ENCODE data around the gene CGB3. TPM values are rescaled to one million over a fixed set of nuclear protein-coding genes. Genes with fewer than 3 reads are reported as not detected.

The CGB3 gene
- total and polyA plus RNA-seq, 2 of the 4 experiments (the other 2 are of a cell fraction), result not detected

DNA sequence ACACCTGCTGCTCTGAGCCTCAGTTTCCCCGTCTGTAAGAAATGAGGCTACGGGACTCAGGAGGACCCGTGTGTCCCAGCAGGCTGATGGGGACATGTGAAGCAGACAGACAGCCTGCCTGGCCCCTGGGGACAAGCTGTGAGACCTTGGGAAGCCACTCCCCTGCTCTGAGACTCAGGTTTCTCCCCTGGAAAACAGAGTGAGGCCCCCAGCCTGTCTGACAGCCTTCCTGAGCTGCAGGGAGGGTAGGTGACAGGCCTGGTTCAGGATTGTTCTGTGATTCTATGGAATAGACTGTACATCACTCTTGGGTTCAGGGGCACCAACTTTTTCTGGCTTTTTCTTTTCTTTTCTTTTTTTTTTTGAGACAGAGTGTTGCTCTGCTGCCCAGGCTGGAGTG is 43.4 kb upstream of the CGB3 start:
- no peak overlapping the region for H3K56ac ChIP-seq (ENCODE audit: extremely low read depth, insufficient read depth, low read length)
- no peak overlapping the region for H3K4ac ChIP-seq (ENCODE audit: low read depth, low read length)
- no peaks in the 10 kb centered on the region for H3K36me3 ChIP-seq (ENCODE audit: control insufficient read depth, insufficient read depth, low read length)
- H2BK15ac ChIP-seq (ENCODE audit: low read depth, low read length), result no peak overlapping the region
- H4K91ac ChIP-seq (ENCODE audit: insufficient read depth, low read depth, low read length), result no peak overlapping the region
- H3K4me3 ChIP-seq (ENCODE audit: insufficient read depth, low read depth, low read length), result no peak overlapping the region
- WGBS, 2 experiments (ENCODE audit: extremely low coverage in 2 of 2, insufficient read length in 1 of 2), result 50% methylated on average over 1 of the region's 3 CpGs; no CpG with 5 or more reads in 1 of the 2 experiments
- H2BK5ac ChIP-seq (ENCODE audit: low read depth, low read length, poor library complexity, severe bottlenecking), result no peak overlapping the region
- no peaks in the 10 kb centered on the region for H3K9me1 ChIP-seq (ENCODE audit: insufficient read depth, low read length)
- TF ChIP-seq RCOR1 (IDR thresholded peaks at IDR 0.05; ENCODE audit: insufficient replicate concordance, low read length) (no peak), RAD21 (IDR thresholded peaks at IDR 0.05; ENCODE audit: low read length) (no peak), POLR2A (IDR thresholded peaks at IDR 0.05; ENCODE audit: low read depth, low read length) (no peak), NFE2L2 (IDR thresholded peaks at IDR 0.05; ENCODE audit: low read depth, low read length) (no peak), FOS (IDR thresholded peaks at IDR 0.05; ENCODE audit: low read depth, low read length) (no peak)
- ATAC-seq (ENCODE audit: low read depth) (no peak), DNase-seq (no peak)
- H2AK9ac ChIP-seq (replicated peaks; ENCODE audit: low read depth, low read length, poor library complexity), result no peak overlapping the region
- H3K14ac ChIP-seq (replicated peaks; ENCODE audit: low read depth, low read length), result no peak overlapping the region
- peaks cover 59% of the 10 kb centered on the region for H3K27me3 ChIP-seq (ENCODE audit: control insufficient read depth, insufficient read depth, low read length)
- ChIA-PET POLR2A (ENCODE audit: unreplicated experiment) (no interaction called here), CTCF (no interaction called here)
- H2BK120ac ChIP-seq (ENCODE audit: low read depth, low read length), result no peak overlapping the region
- no peak overlapping the region for H3K9ac ChIP-seq (ENCODE audit: low read depth, low read length)
- peaks cover 2% of the 10 kb centered on the region; the same call in 1 of the 2 replicates for H3K4me1 ChIP-seq (ENCODE audit: control insufficient read depth, insufficient read depth, low read length)
- in situ Hi-C loops (cut with MboI; ENCODE audit: low sequenced_read_pairs), result no loop called here
- no peak overlapping the region for H3K18ac ChIP-seq (ENCODE audit: low read depth, low read length)
- no peak overlapping the region for H2BK20ac ChIP-seq (ENCODE audit: low read depth, low read length)
- dilution Hi-C loops (cut with HindIII; ENCODE audit: low sequenced_read_pairs, unreplicated experiment), result no loop called here
- H4K8ac ChIP-seq (ENCODE audit: low read depth in 2 of 2, low read length in 2 of 2), result no peak overlapping the region
- H3K9me3 ChIP-seq (ENCODE audit: control insufficient read depth, insufficient read depth, low read length), result peaks cover 18% of the 10 kb centered on the region
- H2AK5ac ChIP-seq (ENCODE audit: low read depth, low read length), result no peak overlapping the region
- BruUV-seq (replicated peaks), result no TSS peak
- H2AFZ ChIP-seq (replicated peaks; ENCODE audit: low read length, poor library complexity), result no peak overlapping the region
- H4K20me1 ChIP-seq (ENCODE audit: insufficient read depth, low read length), result no peaks in the 10 kb centered on the region
- no peak overlapping the region for H3K27ac ChIP-seq (ENCODE audit: insufficient read depth, low read length)
- H3K23ac ChIP-seq (ENCODE audit: low read depth, low read length), result no peak overlapping the region
- no peak overlapping the region for H4K5ac ChIP-seq (ENCODE audit: low read depth, low read length)
- no peak overlapping the region for H3K4me2 ChIP-seq (ENCODE audit: low read depth, low read length)
- intact Hi-C loops (cut with micrococcal nuclease), result no loop called here
- no peaks in the 10 kb centered on the region for H3K79me1 ChIP-seq (ENCODE audit: low read depth in 1 of 2, low read length in 2 of 2)

Measured in IMR-90 (cell line).